Measurements from ENCODE around the gene TAS2R43.
"Not testable (repeated sequence)": the region's sequence is repeated elsewhere in the genome, so short reads cannot be mapped to it uniquely, and the experiment has no call there.

Gene TAS2R43

GRCh38 chr12:11070999-11071398 is 21.1 kb downstream of the TAS2R43 start:
- H3K4me3 ChIP-seq (ENCODE audit: low read depth, low read length) = no peak overlapping the region
- TF ChIP-seq, protein P1, sequence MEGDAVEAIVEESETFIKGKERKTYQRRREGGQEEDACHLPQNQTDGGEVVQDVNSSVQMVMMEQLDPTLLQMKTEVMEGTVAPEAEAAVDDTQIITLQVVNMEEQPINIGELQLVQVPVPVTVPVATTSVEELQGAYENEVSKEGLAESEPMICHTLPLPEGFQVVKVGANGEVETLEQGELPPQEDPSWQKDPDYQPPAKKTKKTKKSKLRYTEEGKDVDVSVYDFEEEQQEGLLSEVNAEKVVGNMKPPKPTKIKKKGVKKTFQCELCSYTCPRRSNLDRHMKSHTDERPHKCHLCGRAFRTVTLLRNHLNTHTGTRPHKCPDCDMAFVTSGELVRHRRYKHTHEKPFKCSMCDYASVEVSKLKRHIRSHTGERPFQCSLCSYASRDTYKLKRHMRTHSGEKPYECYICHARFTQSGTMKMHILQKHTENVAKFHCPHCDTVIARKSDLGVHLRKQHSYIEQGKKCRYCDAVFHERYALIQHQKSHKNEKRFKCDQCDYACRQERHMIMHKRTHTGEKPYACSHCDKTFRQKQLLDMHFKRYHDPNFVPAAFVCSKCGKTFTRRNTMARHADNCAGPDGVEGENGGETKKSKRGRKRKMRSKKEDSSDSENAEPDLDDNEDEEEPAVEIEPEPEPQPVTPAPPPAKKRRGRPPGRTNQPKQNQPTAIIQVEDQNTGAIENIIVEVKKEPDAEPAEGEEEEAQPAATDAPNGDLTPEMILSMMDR (IDR thresholded peaks at IDR 0.05; ENCODE audit: insufficient read depth, low read length, missing control alignments) = no peak
- DNase-seq (ENCODE audit: low read depth, low spot score) = no peak
- CTCF ChIA-PET = no interaction called here
- POLR2A ChIA-PET = no interaction called here

DNA sequence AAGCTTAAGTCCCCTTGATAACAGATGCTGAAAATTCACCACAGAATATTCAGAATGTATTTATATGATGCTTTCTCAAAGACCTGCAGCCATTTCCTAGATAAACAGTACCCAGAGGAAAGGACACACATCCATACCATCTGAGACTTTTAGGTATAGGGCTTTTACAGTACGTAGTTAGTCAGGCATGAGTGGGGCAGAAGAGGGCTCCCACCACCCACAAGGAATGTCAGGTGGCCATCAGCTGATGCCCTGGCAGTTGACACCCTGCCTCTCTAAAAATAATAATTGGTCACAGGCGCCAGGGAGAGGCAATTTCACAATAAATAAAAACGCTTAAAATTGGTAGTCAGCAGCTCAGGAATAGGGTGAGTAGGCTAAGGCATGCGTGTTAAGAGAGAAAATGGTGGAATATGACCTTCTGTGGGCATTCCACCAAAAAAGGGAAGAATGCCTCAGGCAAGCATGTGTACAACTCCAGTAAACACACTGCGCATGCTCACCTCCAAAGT is 22.2 kb downstream of the TAS2R43 start:
- CTCF ChIA-PET = no interaction called here
- TF ChIP-seq, protein P1 (IDR thresholded peaks at IDR 0.05; ENCODE audit: insufficient read depth, low read length, missing control alignments) = no peak
- POLR2A ChIA-PET = no interaction called here
- H3K4me3 ChIP-seq (ENCODE audit: low read depth, low read length) = no peak overlapping the region
- no peak for DNase-seq (ENCODE audit: low read depth, low spot score)

DNA sequence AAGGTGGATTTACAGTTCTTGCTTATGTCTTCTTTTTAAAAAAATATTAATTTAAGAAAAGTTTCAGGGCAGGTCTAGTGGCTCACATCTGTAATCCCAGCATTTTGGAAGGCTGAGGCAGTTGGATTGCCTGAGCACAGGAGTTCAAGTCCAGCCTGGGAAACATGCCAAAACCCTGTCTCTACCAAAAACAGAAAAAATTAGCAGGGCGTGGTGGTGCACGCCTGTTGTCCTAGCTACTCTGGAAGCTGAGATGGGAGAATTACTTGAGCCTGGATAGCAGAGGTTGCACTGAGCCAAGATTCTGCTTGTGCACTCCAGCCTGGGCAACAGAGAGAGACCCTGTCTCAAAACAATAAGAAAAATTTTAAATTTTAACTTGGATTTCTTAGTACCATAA is 24.6 kb downstream of the TAS2R43 start:
- ChIA-PET POLR2A (no interaction called here), CTCF (no interaction called here)
- H3K4me3 ChIP-seq (ENCODE audit: low read depth, low read length) = no peak overlapping the region
- TF ChIP-seq, protein P1 (IDR thresholded peaks at IDR 0.05; ENCODE audit: insufficient read depth, low read length, missing control alignments) = no peak
- no peak for DNase-seq (ENCODE audit: low read depth, low spot score)

DNA sequence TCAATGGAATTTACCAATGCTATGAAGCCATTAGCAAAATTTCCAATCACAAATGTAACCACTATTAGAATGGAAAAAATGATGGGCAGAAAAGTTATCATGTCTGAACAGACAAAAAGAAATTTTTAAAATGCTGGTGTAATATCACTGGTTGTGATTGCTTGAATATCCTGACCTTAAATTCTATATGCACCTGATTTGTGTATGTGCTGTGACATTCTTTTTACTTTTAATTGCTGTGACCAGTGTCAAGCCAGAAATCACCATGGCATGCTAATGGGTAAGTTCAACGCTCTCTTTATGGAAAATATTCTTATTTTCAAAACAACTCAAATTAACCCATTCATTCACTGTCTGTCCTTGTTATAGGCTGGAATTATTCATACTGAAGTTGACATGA is 29.9 kb downstream of the TAS2R43 start, which contains the start of gene TAS2R46:
TSS of gene TAS2R46 (minus strand) at position 101 of the 400 bp plus-strand sequence. CDS start at position 101, 0 bp downstream.
- CTCF ChIA-PET; POLR2A ChIA-PET; H3K4me3 ChIP-seq (ENCODE audit: low read depth, low read length); DNase-seq (ENCODE audit: low read depth, low spot score): not testable (repeated sequence)

DNA sequence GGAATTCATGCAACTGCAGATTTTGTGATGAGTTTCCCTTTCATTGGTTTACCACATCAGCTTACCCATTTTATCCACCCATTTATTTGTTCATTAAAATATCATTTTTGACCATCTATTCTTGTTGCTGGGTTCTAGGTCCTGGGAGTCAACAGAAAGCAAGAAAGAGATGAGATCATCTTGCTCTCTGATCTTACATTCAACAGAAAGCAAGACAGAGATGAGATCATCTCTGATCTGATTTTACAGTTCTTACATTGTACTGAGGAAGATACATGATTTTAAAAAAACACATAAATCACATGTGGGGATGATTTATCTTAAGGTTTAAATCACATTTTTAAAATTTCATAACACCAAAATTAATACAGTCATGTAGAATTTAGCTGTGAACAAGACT is 32.3 kb downstream of the TAS2R43 start:
- no peak overlapping the region for H3K4me3 ChIP-seq (ENCODE audit: low read depth, low read length)
- CTCF ChIA-PET = no interaction called here
- no peak for DNase-seq (ENCODE audit: low read depth, low spot score)
- TF ChIP-seq, protein P1 (IDR thresholded peaks at IDR 0.05; ENCODE audit: insufficient read depth, low read length, missing control alignments) = no peak
- POLR2A ChIA-PET = no interaction called here

GRCh38 chr12:11059041-11059440 is 33.1 kb downstream of the TAS2R43 start:
- no peak overlapping the region for H3K4me3 ChIP-seq (ENCODE audit: low read depth, low read length)
- TF ChIP-seq, protein P1 (IDR thresholded peaks at IDR 0.05; ENCODE audit: insufficient read depth, low read length, missing control alignments) = no peak
- ChIA-PET CTCF (no interaction called here), POLR2A (no interaction called here)
- no peak for DNase-seq (ENCODE audit: low read depth, low spot score)

DNA sequence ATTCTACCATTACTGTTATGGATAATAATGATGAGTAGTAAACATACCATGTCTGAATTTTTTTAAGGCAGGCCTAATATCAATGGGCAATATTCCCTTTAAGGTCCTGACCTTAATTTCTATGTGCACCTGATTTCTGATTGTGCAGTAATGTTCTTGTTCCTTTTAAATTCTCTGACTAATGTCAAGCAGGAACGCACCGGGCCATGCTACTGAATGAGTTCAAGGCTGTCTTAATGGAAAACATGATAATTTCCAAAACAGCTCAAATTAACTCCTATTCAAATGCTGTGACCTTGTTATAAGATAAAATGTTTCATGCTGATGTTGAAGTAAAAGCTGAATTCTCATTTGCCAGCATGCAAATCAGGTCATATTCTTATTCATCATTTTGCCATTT is 36.8 kb downstream of the TAS2R43 start:
- H3K4me3 ChIP-seq (ENCODE audit: low read depth, low read length) = no peak overlapping the region
- no peak for DNase-seq (ENCODE audit: low read depth, low spot score)
- CTCF ChIA-PET = no interaction called here
- TF ChIP-seq, protein P1 (IDR thresholded peaks at IDR 0.05; ENCODE audit: insufficient read depth, low read length, missing control alignments) = no peak
- POLR2A ChIA-PET = no interaction called here

GRCh38 chr12:11049806-11050531 is 42.1 kb downstream of the TAS2R43 start:
- DNase-seq (ENCODE audit: low read depth, low spot score); POLR2A ChIA-PET; CTCF ChIA-PET; H3K4me3 ChIP-seq (ENCODE audit: low read depth, low read length): not testable (repeated sequence)

DNA sequence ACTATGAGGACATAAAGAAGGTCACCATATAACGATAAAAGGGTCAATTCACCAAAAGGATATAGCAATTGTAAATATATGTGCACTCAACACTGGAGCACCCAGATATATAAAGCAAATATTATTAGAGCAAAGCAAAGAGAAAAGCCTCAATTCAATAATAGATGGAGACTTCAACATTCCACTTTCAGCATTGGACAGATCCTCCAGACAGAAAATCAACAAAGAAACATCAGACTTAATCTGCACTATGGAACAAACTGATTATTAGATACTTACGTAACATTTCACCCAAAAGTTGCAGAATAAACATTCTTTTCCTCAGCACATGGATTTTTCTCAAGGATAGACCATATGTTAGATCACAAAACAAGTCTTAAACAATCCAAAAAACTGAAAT is 50.7 kb downstream of the TAS2R43 start:
- H3K4me3 ChIP-seq (ENCODE audit: low read depth, low read length); DNase-seq (ENCODE audit: low read depth, low spot score); CTCF ChIA-PET; POLR2A ChIA-PET: not testable (repeated sequence)
